G401.6 (cell line): Measurements from ENCODE around the gene MYL3.

Source experiments
- FAIRE-seq: peaks from 2 replicates; lab custom pipeline; 2012; peaks lifted over from hg19 to GRCh38; lab: Jason Lieb, UNC

MYL3 gene

GRCh38 chr3:46849686-46850467, 13.4 kb downstream of the MYL3 start:
- FAIRE-seq: no peak

DNA sequence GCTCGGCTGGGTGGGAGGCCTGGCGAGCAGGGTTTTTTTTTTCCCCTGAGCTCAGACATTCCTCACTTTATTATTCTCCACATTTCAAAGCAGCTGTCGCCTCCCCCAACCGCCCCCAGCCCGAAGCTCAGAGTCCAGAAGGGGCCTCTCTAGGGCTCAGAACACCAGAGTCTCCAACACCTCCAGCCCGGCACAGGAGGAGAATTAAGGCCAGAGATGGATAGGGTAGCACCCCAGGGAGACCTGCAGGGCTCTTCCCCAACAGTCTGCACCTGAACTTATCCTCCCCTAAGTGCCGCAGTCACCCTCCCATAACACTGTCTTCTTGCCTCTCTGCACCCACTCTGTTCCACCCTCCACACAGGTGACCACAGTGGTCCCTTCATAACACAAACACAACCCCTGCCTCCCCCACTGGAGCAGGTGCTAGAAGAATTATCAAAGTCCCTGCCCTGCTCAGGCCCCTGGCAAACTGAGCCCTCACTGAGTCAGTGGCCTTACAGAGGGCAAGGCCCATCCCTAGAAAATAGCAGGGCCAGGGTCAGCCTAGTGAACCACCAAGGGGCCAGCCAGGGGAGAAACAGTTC, 14.1 kb downstream of the MYL3 start:
- no peak for FAIRE-seq

GRCh38 chr3:46848271-46849044, 14.8 kb downstream of the MYL3 start:
- FAIRE-seq: no peak

DNA sequence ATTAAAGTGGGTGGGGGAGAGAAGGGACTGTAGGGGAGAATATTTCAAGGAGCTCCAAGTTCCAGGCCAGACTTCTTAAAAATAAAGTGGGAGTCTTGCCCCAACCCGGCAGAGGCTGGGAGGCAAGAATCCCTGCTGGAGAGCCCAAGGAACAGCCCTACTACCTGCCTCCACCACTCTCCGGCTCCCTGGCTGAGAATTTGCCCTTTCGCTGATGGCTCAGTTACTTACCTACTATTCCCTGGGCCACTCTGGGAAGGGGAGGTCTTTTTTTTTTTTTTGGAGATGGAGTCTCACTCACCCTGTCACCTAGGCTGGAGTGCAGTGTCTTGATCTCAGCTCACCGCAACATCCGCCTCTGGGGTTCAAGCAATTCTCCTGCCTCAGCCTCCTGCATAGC, 15.5 kb downstream of the MYL3 start:
- FAIRE-seq: no peak

- FAIRE-seq: no peak
Measured at GRCh38 chr3:46846624-46847542, 16.4 kb downstream of the MYL3 start.

DNA sequence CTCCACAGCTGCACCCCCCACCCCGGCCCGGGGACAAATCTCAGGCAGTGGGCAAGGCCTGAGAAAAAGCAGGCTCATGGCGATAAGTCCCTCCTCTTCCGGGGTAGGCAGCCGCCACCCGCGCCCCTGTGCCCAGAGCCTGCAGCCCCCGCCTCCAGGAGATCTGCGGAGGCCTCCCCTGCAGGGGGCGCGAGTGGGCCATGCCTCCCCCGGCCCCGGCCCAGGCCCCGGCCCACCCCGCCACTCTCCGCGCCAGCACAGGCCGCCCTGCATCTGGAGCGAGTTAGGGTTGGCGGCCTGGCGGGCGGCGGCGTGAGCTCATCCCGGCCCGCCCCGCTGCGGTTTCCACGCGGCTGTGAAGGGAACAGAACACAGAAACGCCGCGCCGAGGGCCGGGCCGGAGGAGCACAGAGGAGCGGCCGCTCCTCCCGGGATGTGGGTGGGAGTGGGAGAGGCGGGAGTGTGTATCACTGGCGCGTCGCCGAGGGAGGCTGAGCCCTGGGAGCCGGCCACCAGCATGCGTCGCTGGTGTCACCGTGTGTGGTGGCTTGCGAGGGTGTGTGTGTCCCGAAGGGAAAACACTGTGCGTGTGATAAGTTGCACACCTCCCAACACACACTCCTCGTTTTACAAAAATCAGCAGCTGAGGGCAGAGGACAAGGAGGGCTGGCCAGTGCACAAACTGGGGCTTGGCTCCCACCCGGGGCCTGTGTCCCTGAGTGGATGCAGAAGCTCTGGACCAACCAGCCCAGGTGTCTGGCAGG, 17.2 kb downstream of the MYL3 start:
- FAIRE-seq: no peak

DNA sequence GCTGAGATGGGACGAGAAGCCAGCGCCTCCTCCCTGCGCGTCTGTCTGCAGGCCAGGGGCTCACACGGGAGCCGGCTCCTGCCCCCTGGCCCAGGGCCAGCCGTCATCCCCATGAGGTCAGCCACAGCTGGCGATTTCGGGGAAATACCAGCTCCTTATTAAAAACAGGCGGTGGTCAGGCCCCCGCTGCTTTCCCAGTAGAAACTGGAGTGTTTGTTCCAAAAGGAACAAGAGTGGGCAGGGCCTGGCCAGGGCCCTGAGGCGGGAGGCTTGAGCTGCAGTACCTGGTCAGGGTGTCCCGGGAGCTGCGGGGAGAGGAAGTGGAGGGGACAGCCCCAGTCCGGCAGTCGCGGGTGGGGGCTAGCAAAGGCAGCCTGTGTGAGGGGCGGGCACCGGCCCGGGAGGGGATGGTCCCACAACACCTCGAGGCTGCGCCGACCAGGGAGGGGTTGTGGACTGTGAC, 17.8 kb downstream of the MYL3 start:
- FAIRE-seq: no peak

DNA sequence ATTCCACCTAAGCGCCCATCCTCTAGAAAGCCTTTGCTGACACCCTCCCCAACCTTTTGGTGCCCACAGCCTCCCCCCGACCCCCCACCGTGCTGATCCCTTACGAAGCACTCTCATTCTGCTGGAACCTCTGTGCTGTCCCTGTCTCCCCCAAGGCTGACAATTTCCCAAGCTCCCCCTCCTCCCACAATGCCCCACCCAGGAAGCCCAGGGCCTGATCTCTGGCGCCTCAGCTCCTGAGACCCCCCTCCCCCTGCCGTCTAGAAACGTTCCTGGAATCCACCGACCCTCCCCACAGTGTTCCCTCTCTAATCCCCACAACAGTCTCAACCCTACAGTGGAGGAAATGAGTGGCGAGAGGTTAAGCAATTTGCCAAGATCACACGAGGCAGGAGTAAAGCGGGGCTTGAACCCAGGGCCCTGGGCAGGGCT, 18.3 kb downstream of the MYL3 start:
- no peak for FAIRE-seq

GRCh38 chr3:46844397-46844796, 18.8 kb downstream of the MYL3 start:
- no peak for FAIRE-seq

- FAIRE-seq: no peak
Measured at GRCh38 chr3:46843508-46843907, 19.7 kb downstream of the MYL3 start.

GRCh38 chr3:46840491-46840890, 22.8 kb downstream of the MYL3 start:
- no peak for FAIRE-seq

DNA sequence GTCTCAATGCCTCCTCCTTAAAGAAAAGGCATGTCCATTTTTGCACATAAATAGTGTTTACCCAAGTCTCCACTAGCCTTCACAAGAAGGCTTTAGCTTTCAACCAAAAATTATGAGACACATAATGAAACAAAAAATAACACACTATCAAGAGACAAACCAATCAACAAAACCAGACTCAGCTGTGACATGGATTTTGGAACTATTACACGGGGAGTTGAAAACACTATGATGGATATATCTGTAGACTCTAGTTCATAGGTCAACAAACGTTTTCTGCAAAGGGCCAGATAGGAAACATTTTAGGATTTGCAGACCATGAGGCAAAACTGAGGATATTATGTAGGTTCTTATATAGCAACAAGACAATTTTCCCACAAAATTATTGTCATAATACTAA, 24.9 kb downstream of the MYL3 start:
- no peak for FAIRE-seq

DNA sequence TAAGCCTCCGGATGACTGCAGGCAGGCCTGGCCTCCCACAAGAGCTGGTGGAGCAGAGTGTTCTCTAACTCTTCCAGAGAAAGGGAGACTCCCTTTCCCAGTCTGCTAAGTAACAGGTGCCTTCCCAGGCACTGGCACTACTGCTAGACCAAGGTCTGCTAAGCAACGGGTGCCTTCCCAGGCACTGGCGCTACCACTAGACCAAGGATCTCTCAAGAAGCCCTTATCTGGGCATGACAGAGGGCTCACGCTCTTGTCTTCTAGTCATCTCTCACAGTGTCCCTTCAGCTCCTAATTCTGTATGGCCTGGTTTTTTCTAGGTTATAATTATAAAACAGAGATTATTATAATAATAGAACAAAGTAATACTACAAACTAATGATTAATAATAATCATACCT, 27.8 kb downstream of the MYL3 start:
- FAIRE-seq: no peak

DNA sequence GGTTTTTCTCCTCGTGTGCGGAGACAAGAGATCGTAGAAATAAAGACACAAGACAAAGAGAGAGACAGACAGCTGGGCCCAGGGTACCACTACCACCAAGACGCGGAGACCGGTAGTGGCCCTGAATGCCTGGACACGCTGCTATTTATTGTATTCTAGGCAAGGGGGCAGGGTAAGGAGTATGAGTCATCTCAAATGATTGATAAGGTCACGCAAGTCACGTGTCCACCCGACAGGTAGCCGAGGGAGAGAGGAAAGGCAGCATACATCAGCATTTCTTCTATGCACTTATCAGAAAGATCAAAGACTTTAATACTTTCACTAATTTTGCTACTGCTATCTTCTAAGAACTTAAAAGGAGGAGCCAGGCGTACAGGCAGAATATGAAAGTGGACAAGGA, 28.2 kb downstream of the MYL3 start:
- no peak for FAIRE-seq

DNA sequence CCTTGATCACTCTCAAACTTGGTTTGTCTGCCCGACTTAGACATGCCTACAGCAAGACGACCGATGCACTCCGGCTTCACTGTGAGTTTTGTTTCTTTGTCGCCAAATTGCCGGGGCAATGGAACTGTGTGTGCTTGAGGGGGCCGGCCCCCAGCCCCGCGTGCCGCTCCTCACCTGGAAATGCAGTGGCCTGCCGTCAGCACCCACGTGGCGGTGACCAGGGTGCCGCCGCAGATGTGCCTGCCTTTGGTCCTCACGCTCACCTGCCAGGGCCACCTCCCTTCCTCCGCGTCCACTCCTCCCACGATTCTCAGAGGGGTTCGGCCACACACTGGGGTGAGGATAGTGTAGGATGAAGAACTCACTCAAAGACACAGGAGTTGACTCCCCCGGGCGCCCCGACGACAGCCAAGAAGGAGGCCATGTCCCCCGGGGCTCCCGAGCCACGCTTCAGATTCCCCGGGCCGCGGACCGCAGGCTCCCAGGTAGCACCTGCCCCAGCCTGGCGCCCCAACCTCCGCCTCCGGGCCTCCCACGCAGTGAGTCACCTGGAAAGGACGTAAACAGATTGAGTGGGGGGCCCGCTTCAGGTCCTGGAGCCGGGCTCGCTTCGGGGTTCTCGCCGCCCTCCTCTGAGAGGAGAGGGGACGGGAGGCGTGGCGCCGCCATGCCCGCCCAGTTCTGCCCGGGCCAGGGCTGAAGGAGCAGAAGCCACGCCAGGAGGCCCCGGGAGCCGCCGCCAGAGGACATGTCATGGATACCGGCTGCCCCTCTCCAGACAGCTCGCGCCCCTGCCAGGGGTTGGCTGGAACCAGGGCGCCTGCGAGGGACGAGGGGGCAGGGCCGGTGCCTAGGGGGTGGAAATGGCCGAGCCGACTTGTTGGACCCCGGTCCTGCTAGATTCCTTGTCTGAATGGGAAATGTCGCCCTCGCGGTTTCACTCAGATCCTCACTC, 29.6 kb downstream of the MYL3 start:
- FAIRE-seq: no peak

- FAIRE-seq: no peak
Measured at GRCh38 chr3:46831841-46832240, 31.4 kb downstream of the MYL3 start.

GRCh38 chr3:46831316-46831715, 31.9 kb downstream of the MYL3 start:
- no peak for FAIRE-seq

GRCh38 chr3:46830801-46831200, 32.4 kb downstream of the MYL3 start:
- no peak for FAIRE-seq

DNA sequence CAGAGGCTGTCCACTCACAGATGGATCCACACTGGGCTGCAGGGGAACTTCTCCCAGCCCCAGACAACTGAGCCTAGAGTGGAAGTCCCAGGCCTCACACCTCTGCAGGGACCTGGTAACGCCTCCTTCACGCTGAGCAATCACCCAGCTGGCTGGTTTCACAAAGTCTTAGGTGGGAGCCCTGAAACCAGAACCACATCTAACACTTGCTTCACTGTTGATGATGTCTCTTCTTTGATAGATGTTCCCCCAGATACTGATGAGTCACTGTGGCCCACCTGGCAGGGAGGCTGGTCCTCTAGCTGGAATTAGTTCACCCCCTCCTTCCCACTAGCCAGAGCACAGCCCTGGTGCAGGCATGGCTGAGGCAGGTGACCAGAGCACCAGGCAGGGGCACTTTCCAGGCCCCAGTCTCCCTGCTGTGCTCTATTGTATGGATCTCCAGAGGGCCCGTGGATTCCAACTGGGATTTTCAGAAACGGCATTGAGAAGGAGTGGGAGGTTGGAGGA, 33.5 kb downstream of the MYL3 start:
- FAIRE-seq: no peak

GRCh38 chr3:46825450-46825849, 37.8 kb downstream of the MYL3 start:
- FAIRE-seq: no peak
